Caco-2 (cell line): Measurements from ENCODE around the gene SLC12A8. TPM values are rescaled to one million over a fixed set of nuclear protein-coding genes. Genes with fewer than 3 reads are reported as not detected.

ENCODE experiments used
- BruUV-seq: library from RNA; stranded (reverse); fragments of 400-500 nt; replicated peaks from 2 replicates; lab custom pipeline; 2021; lab: Mats Ljungman, UMichigan
- CTCF ChIA-PET: fragments of 300-600 bp; sonication (Branson Sonifier 250); formaldehyde crosslinking; loops from one replicate; lab custom pipeline; 2022; ENCODE audit warnings: antibody characterized with exemption; lab: Charles Lee
- POLR2A ChIA-PET: fragments of 300-600 bp; sonication (Branson Sonifier 250); formaldehyde crosslinking; loops from one replicate; lab custom pipeline; 2022; ENCODE audit warnings: antibody characterized with exemption; lab: Charles Lee
- DNase-seq, 2 experiments: peaks; one replicate each; pipeline versions ENCODE4 v3.0.0 to v3.0.0-alpha.2; 2020 to 2022
- H3K27me3 ChIP-seq: replicated peaks from 2 replicates; pipeline ENCODE4 v1.6.0; 2011; ENCODE audit warnings: low read length; ENCODE audit not compliant: control insufficient read depth, insufficient read depth
- H3K36me3 ChIP-seq: 2 replicates; pipeline ENCODE4 v1.5.1; 2011; ENCODE audit warnings: low read length; ENCODE audit not compliant: control insufficient read depth, insufficient read depth
- H3K4me1 ChIP-seq: fragments of 250-450 bp; sonication (Bioruptor Pico); 2 replicates; pipeline ENCODE4 v1.5.1; 2020; ENCODE audit warnings: mild to moderate bottlenecking
- H3K4me3 ChIP-seq: 2 replicates; pipeline ENCODE4 v1.5.1; 2011; ENCODE audit warnings: low read depth, mild to moderate bottlenecking, control low read depth, low read length
- H3K9me3 ChIP-seq: fragments of 250-450 bp; sonication (Bioruptor Pico); 2 replicates; pipeline ENCODE4 v1.5.1; 2020; ENCODE audit warnings: mild to moderate bottlenecking, moderate library complexity
- H3K27ac Mint-ChIP-seq: one replicate; pipeline ENCODE4 v1.8.0; 2022; ENCODE audit warnings: mixed read lengths; ENCODE audit not compliant: unreplicated experiment
- H3K27me3 Mint-ChIP-seq: one replicate; pipeline ENCODE4 v1.8.0; 2022; ENCODE audit warnings: mixed read lengths; ENCODE audit not compliant: insufficient read depth, unreplicated experiment
- H3K36me3 Mint-ChIP-seq: one replicate; pipeline ENCODE4 v1.8.0; 2022; ENCODE audit warnings: mild to moderate bottlenecking, mixed read lengths; ENCODE audit not compliant: insufficient read depth, unreplicated experiment
- H3K4me1 Mint-ChIP-seq: one replicate; pipeline ENCODE4 v1.8.0; 2022; ENCODE audit warnings: low read depth, mixed read lengths; ENCODE audit not compliant: unreplicated experiment
- H3K4me3 Mint-ChIP-seq: one replicate; pipeline ENCODE4 v1.8.0; 2022; ENCODE audit warnings: mild to moderate bottlenecking, moderate library complexity, mixed read lengths; ENCODE audit not compliant: unreplicated experiment
- H3K9me3 Mint-ChIP-seq: one replicate; pipeline ENCODE4 v1.8.0; 2022; ENCODE audit warnings: mixed read lengths; ENCODE audit not compliant: unreplicated experiment
- intact Hi-C: fragments of 100-400 bp; cut with micrococcal nuclease; formaldehyde crosslinking; loops from one replicate; pipeline ENCODE4 v1.10.0; 2022; ENCODE audit not compliant: unreplicated experiment
- total RNA-seq: library from RNA; stranded (reverse); gene quantifications from 2 replicates; pipeline ENCODE4 v1.2.3, GENCODE V29; 2022
- TF ChIP-seq, protein P1 (sequence below), 2 experiments: fragments of 200-600 bp in 1 of 2; IDR thresholded peaks; 1 replicate in 1 of 2; 2 replicates in 1 of 2; pipeline versions ENCODE4 v1.5.1 to v1.8.0; 2011 to 2022; ENCODE audit warnings: antibody characterized with exemption in 1 of 2, control low read depth in 1 of 2, inconsistent platforms in 1 of 2, low read depth in 1 of 2, low read length in 1 of 2, mild to moderate bottlenecking in 1 of 2, moderate library complexity in 1 of 2; ENCODE audit not compliant: insufficient read depth in 1 of 2, severe bottlenecking in 1 of 2, unreplicated experiment in 1 of 2

SLC12A8 gene
- total RNA-seq, 1 experiment from 2014 or later, result 23.3 TPM

DNA sequence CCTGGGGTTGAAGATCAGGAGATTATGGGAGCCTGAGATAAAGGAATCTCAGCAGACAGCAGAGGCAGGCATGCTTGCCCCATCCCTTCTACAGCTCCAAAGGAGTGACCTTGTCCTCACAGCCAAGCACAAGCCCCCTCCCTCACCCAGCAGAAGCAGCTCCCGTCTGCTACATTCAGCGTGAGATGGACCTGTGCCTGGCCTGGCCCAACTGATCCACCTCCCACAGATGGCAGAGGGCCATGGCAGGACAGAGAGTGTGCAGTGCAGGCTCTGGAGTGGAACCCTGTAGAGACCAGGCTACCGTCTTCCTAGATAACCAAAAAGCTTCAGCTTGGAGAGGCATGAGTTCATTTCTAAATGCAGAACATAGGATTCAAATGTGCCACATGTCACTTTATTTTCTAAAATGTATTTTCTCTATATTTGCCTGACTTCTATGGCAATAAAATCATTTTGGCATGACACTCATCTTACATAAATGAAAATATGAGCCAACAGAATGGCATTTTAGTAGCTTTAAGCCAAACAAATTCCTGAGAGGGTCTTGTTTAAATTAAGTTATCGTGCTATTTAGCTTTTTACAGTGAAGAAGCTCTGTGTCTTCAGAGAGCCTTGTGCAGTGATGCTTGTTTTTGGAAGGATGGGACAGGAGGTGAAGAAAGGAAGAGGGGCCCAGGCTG lies 43.7 kb downstream of the SLC12A8 start:
- BruUV-seq, result no TSS peak
- Mint-ChIP-seq H3K4me1 (no peaks in the 10 kb centered on the region), H3K36me3 (peaks cover 30% of the 10 kb centered on the region), H3K4me3 (no peak overlapping the region), H3K27me3 (no peaks in the 10 kb centered on the region), H3K9me3 (no peaks in the 10 kb centered on the region), H3K27ac (no peak overlapping the region)
- Histone ChIP-seq H3K4me1 (no peaks in the 10 kb centered on the region), H3K9me3 (no peaks in the 10 kb centered on the region), H3K4me3 (no peak overlapping the region), H3K27me3 (no peaks in the 10 kb centered on the region), H3K36me3 (no peaks in the 10 kb centered on the region)
- DNase-seq, result no peak
- ChIA-PET CTCF (interaction anchor here (0.6 kb wide), 1 partner anchor 430 kb away, joined by 3 read pairs; no protein-coding TSS in a partner anchor), POLR2A (no interaction called here)
- intact Hi-C loops, result no loop called here
- TF ChIP-seq, protein P1, sequence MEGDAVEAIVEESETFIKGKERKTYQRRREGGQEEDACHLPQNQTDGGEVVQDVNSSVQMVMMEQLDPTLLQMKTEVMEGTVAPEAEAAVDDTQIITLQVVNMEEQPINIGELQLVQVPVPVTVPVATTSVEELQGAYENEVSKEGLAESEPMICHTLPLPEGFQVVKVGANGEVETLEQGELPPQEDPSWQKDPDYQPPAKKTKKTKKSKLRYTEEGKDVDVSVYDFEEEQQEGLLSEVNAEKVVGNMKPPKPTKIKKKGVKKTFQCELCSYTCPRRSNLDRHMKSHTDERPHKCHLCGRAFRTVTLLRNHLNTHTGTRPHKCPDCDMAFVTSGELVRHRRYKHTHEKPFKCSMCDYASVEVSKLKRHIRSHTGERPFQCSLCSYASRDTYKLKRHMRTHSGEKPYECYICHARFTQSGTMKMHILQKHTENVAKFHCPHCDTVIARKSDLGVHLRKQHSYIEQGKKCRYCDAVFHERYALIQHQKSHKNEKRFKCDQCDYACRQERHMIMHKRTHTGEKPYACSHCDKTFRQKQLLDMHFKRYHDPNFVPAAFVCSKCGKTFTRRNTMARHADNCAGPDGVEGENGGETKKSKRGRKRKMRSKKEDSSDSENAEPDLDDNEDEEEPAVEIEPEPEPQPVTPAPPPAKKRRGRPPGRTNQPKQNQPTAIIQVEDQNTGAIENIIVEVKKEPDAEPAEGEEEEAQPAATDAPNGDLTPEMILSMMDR (IDR thresholded peaks at IDR 0.05; ENCODE audit: insufficient read depth in 1 of 2, low read depth in 1 of 2, low read length in 1 of 2, severe bottlenecking in 1 of 2, unreplicated experiment in 1 of 2), result no peak

DNA sequence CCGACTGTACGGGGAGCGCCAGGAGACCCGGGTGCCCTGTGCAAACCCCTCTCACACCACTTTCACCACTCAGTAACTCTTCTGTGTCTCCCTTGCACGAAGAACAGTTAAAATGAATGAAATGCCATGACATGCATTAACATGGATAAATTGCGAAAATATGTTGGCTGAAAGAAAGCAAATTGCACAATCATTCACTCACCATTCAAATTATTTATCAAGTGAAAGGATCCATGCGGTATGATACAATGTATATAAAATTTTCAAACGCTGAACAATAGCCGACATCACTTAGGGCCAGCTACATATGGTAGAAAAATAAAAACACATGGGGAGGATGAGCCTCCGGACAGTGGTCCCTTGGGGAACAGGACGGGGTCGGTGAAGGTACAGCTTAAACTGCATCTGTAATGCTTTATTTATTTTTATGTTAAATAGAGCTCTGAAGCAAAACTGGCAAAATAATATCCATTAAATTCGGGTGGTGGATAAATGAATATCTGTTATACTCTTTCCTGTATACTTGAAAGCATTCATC lies 45.9 kb downstream of the SLC12A8 start:
- BruUV-seq, result no TSS peak
- POLR2A ChIA-PET, result no interaction called here
- intact Hi-C loops, result no loop called here

DNA sequence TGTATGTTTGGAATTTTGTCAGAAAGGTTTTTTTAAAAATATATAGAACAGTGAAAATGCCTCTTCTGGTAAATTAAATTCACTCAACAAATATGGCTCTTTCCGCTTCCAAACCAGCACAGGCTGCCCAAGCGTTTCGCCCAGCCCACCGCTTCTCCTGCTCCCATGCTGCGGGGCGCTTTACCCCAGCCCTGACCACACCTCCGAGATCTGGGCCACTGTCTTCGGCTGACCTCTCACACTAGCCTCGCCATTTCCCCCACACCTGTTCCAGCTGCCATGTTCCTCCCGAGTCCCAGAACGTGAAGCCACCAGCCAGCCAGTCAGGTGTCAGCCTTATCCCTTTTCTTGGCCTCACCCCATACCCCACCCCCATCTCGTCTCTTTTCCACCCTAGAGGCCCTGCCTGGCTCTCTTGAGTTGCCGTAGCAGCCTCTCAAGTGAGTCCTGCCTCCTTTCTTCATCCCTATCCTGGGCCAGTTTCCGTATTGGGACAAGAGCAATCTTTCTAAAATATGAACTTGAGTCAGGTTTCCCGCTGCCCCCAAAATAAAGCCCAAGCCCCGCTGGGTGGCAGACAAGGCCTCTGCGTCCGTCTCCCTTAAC lies 46.5 kb downstream of the SLC12A8 start:
- Mint-ChIP-seq H3K9me3 (no peaks in the 10 kb centered on the region), H3K4me1 (no peaks in the 10 kb centered on the region), H3K36me3 (peaks cover 21% of the 10 kb centered on the region), H3K27ac (no peak overlapping the region), H3K4me3 (no peak overlapping the region), H3K27me3 (no peaks in the 10 kb centered on the region)
- Histone ChIP-seq H3K4me3 (no peak overlapping the region), H3K36me3 (no peaks in the 10 kb centered on the region), H3K4me1 (no peaks in the 10 kb centered on the region), H3K27me3 (no peaks in the 10 kb centered on the region), H3K9me3 (no peaks in the 10 kb centered on the region)
- ChIA-PET CTCF (no interaction called here), POLR2A (no interaction called here)
- TF ChIP-seq, protein P1 (IDR thresholded peaks at IDR 0.05; ENCODE audit: insufficient read depth in 1 of 2, low read depth in 1 of 2, low read length in 1 of 2, severe bottlenecking in 1 of 2, unreplicated experiment in 1 of 2), result no peak
- BruUV-seq, result no TSS peak
- DNase-seq, result no peak
- intact Hi-C loops, result no loop called here

More for the DNA sequence above, 45.9 kb downstream of the SLC12A8 start:
- Mint-ChIP-seq H3K36me3 (peaks cover 19% of the 10 kb centered on the region), H3K27ac (no peak overlapping the region), H3K4me3 (no peak overlapping the region), H3K9me3 (no peaks in the 10 kb centered on the region), H3K4me1 (no peaks in the 10 kb centered on the region), H3K27me3 (no peaks in the 10 kb centered on the region)
- TF ChIP-seq, protein P1 (IDR thresholded peaks at IDR 0.05; ENCODE audit: insufficient read depth in 1 of 2, low read depth in 1 of 2, low read length in 1 of 2, severe bottlenecking in 1 of 2, unreplicated experiment in 1 of 2), result no peak
- CTCF ChIA-PET, result no interaction called here
- H3K36me3 ChIP-seq, result no peaks in the 10 kb centered on the region
- no peak for DNase-seq
- H3K27me3 ChIP-seq, result no peaks in the 10 kb centered on the region
- H3K4me1 ChIP-seq, result no peaks in the 10 kb centered on the region
- H3K9me3 ChIP-seq, result no peaks in the 10 kb centered on the region
- no peak overlapping the region for H3K4me3 ChIP-seq
